Astrocyte (in vitro differentiated cells and primary cell): Measurements from ENCODE around the gene TTLL7. TPM values are rescaled to one million over a fixed set of nuclear protein-coding genes. Genes with fewer than 3 reads are reported as not detected.

ENCODE experiments used
- DNase-seq: peaks from one replicate; pipeline ENCODE4 v3.0.0-alpha.2; 2010; ENCODE audit warnings: low read depth
- FAIRE-seq: peaks from 2 replicates; lab custom pipeline; 2011; peaks lifted over from hg19 to GRCh38; lab: Jason Lieb, UNC
- H2AFZ ChIP-seq: 2 replicates; pipeline ENCODE4 v1.6.0; 2012; ENCODE audit warnings: low read depth, low read length, inconsistent platforms
- H3K27ac ChIP-seq: 2 replicates; pipeline ENCODE4 v1.5.1; 2011; ENCODE audit warnings: low read depth, low read length, inconsistent platforms
- H3K27me3 ChIP-seq: 2 replicates; pipeline ENCODE4 v1.6.0; 2011; ENCODE audit warnings: low read length, inconsistent platforms; ENCODE audit not compliant: insufficient read depth
- H3K36me3 ChIP-seq: 2 replicates; pipeline ENCODE4 v1.5.1; 2011; ENCODE audit warnings: low read length, inconsistent platforms; ENCODE audit not compliant: insufficient read depth
- H3K4me1 ChIP-seq: 2 replicates; pipeline ENCODE4 v1.5.1; 2011; ENCODE audit warnings: low read length, inconsistent platforms; ENCODE audit not compliant: insufficient read depth
- H3K4me2 ChIP-seq: 2 replicates; pipeline ENCODE4 v1.6.0; 2012; ENCODE audit warnings: low read length, inconsistent platforms
- H3K4me3 ChIP-seq: 2 replicates; pipeline ENCODE4 v1.5.1; 2011; ENCODE audit warnings: low read depth, mild to moderate bottlenecking, low read length, inconsistent platforms; ENCODE audit not compliant: insufficient read depth
- H3K79me2 ChIP-seq: 2 replicates; pipeline ENCODE4 v1.6.0; 2012; ENCODE audit warnings: mild to moderate bottlenecking, low read length, inconsistent platforms; ENCODE audit not compliant: insufficient read depth
- H3K9ac ChIP-seq: 2 replicates; pipeline ENCODE4 v1.6.0; 2012; ENCODE audit warnings: mild to moderate bottlenecking, low read length, inconsistent platforms
- H3K9me3 ChIP-seq: 2 replicates; pipeline ENCODE4 v1.5.1; 2012; ENCODE audit warnings: low read depth, mild to moderate bottlenecking, low read length, inconsistent platforms; ENCODE audit not compliant: insufficient read depth
- H4K20me1 ChIP-seq: 2 replicates; pipeline ENCODE4 v1.6.0; 2012; ENCODE audit warnings: low read length, inconsistent platforms; ENCODE audit not compliant: insufficient read depth
- H3K27ac Mint-ChIP-seq: one replicate; pipeline ENCODE4 v1.8.0; 2021; ENCODE audit warnings: mild to moderate bottlenecking, mixed read lengths; ENCODE audit not compliant: unreplicated experiment
- H3K27me3 Mint-ChIP-seq: one replicate; pipeline ENCODE4 v1.8.0; 2021; ENCODE audit warnings: low read depth, mixed read lengths; ENCODE audit not compliant: unreplicated experiment
- H3K36me3 Mint-ChIP-seq: one replicate; pipeline ENCODE4 v1.8.0; 2021; ENCODE audit warnings: low read depth, mixed read lengths; ENCODE audit not compliant: unreplicated experiment
- H3K4me1 Mint-ChIP-seq: one replicate; pipeline ENCODE4 v1.8.0; 2021; ENCODE audit warnings: low read depth, mixed read lengths; ENCODE audit not compliant: unreplicated experiment
- H3K4me3 Mint-ChIP-seq: one replicate; pipeline ENCODE4 v1.8.0; 2021; ENCODE audit warnings: mild to moderate bottlenecking, moderate library complexity, mixed read lengths; ENCODE audit not compliant: unreplicated experiment
- H3K9me3 Mint-ChIP-seq: one replicate; pipeline ENCODE4 v1.8.0; 2021; ENCODE audit warnings: mild to moderate bottlenecking, mixed read lengths; ENCODE audit not compliant: unreplicated experiment
- CTCF ChIP-seq: IDR thresholded peaks from 2 replicates; pipeline ENCODE4 v1.5.1; 2011; ENCODE audit warnings: low read depth, mild to moderate bottlenecking, inconsistent platforms, low read length, moderate library complexity; ENCODE audit not compliant: insufficient read depth
- EZH2 ChIP-seq: IDR thresholded peaks from 2 replicates; pipeline ENCODE4 v1.6.1; 2012; ENCODE audit warnings: mild to moderate bottlenecking, low read length, inconsistent platforms; ENCODE audit not compliant: insufficient read depth
- total RNA-seq: library from RNA; stranded (reverse); gene quantifications from 2 replicates; pipeline ENCODE4 v1.2.1, GENCODE V29; 2021

Gene TTLL7
- total RNA-seq, 1 donor from 2014 or later = 28.5 TPM

DNA sequence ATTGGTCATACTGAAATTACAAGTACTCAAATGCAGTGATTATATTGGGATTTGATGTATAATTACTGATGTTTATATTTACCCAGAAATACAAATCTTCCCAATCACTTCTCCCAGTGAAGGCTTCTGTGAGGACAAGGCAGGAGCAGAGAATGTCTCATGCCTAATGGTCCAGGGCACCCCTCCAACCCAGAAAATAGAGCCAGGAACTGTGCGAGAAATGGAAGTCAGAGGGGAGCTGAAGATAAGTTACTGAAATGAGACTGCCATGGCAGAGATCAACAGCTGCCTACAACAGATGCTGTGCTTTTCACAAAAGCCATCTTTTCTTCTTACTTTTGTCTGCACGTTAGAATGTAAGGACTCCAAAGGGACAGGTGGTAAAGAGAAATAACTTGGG lies 171.2 kb downstream of the TTLL7 start:
- H3K9me3 ChIP-seq = no peaks in the 10 kb centered on the region
- no peaks in the 10 kb centered on the region for H3K27me3 ChIP-seq
- H2AFZ ChIP-seq = no peak overlapping the region
- no peak for FAIRE-seq
- Mint-ChIP-seq H3K36me3 (no peaks in the 10 kb centered on the region), H3K27me3 (no peaks in the 10 kb centered on the region), H3K4me3 (no peak overlapping the region), H3K27ac (peak overlapping the region; percentile 2), H3K9me3 (no peaks in the 10 kb centered on the region), H3K4me1 (peaks cover 21% of the 10 kb centered on the region)
- H3K36me3 ChIP-seq = no peaks in the 10 kb centered on the region
- no peaks in the 10 kb centered on the region for H3K79me2 ChIP-seq
- H4K20me1 ChIP-seq = no peaks in the 10 kb centered on the region
- no peak overlapping the region for H3K4me2 ChIP-seq
- no peak for DNase-seq
- no peak overlapping the region for H3K9ac ChIP-seq
- TF ChIP-seq EZH2 (no peak), CTCF (no peak)
- H3K4me3 ChIP-seq = no peak overlapping the region
- H3K27ac ChIP-seq = no peak overlapping the region
- no peaks in the 10 kb centered on the region for H3K4me1 ChIP-seq

GRCh38 chr1:83822208-83822607 lies 176.7 kb downstream of the TTLL7 start:
- FAIRE-seq (no peak), DNase-seq (no peak)
- no peak overlapping the region for H3K9ac ChIP-seq

More at GRCh38 chr1:83822208-83822607, 176.7 kb downstream of the TTLL7 start:
- Mint-ChIP-seq H3K27me3 (no peaks in the 10 kb centered on the region), H3K4me1 (peaks cover 17% of the 10 kb centered on the region), H3K36me3 (no peaks in the 10 kb centered on the region), H3K4me3 (no peak overlapping the region), H3K27ac (peak overlapping the region; percentile 77), H3K9me3 (peaks cover 9% of the 10 kb centered on the region)
- no peaks in the 10 kb centered on the region for H3K36me3 ChIP-seq
- no peaks in the 10 kb centered on the region for H3K4me1 ChIP-seq
- TF ChIP-seq EZH2 (no peak), CTCF (no peak)
- H3K4me2 ChIP-seq = no peak overlapping the region
- no peaks in the 10 kb centered on the region for H3K79me2 ChIP-seq
- H4K20me1 ChIP-seq = no peaks in the 10 kb centered on the region
- no peaks in the 10 kb centered on the region for H3K27me3 ChIP-seq
- no peaks in the 10 kb centered on the region for H3K9me3 ChIP-seq
- H2AFZ ChIP-seq = no peak overlapping the region
- H3K27ac ChIP-seq = no peak overlapping the region
- no peak overlapping the region for H3K4me3 ChIP-seq
